ENCODE results near the gene CTIF.

GRCh38 chr18:48829443-48830149 is 290.8 kb downstream of the CTIF start:
- TF ChIP-seq, protein P1, sequence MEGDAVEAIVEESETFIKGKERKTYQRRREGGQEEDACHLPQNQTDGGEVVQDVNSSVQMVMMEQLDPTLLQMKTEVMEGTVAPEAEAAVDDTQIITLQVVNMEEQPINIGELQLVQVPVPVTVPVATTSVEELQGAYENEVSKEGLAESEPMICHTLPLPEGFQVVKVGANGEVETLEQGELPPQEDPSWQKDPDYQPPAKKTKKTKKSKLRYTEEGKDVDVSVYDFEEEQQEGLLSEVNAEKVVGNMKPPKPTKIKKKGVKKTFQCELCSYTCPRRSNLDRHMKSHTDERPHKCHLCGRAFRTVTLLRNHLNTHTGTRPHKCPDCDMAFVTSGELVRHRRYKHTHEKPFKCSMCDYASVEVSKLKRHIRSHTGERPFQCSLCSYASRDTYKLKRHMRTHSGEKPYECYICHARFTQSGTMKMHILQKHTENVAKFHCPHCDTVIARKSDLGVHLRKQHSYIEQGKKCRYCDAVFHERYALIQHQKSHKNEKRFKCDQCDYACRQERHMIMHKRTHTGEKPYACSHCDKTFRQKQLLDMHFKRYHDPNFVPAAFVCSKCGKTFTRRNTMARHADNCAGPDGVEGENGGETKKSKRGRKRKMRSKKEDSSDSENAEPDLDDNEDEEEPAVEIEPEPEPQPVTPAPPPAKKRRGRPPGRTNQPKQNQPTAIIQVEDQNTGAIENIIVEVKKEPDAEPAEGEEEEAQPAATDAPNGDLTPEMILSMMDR (IDR thresholded peaks at IDR 0.05): no peak
- TF ChIP-seq POLR2A (IDR thresholded peaks at IDR 0.05): no peak
- TF ChIP-seq EP300 (IDR thresholded peaks at IDR 0.05): no peak
